ENCODE data around the gene BLOC1S1.
"Not testable (repeated sequence)": the region's sequence is repeated elsewhere in the genome, so short reads cannot be mapped to it uniquely, and the experiment has no call there.

BLOC1S1 gene

DNA sequence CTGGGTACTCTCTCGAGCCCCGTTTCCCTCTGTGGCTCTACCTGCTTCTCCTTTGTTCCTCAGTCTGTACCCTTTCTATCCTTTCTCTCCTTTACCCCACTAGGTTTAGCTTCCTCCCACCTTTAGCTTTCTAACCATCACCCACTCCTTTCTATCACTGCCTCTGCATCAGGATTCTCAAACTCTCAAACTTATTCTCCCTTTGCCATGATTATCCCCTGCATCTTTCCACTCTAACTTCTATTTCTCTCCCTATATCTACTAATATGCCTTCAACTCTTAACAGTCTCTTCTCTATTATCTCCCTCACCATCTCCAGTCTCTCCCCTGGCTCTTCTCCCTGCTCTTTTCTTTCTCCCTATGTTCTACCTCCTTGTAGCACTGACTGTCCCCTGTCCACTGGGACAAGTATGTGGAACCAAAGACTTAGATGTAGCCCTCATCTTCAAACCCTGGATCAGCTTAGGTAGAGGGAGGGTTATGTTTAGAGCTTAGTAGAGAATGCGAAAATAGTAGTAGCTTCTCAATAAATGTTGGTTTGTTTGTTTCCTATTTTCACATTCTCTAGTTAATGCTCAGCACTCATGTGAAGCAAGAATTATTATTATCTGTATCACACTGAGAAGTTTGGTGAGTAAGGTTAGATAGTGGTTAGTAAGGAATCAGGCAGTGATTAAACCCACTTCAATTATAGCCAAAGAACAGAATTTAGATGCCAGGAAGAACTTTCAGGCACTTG lies 30.5 kb downstream of the BLOC1S1 start:
- no peak for DNase-seq

DNA sequence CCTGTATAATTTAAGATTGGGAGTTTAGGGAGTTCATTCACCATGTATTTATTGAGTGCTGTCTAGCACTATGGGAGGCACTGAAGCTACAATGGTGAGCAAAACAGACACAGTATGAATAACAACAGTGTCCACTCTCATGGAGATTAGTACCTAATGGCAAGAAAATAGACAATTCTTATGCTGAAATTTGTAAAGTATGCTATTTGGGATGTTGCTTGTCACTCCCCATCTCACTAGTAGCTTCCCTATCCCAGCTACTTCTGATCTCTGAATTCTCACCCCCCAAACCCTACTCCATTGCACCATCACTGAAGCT lies 31.0 kb downstream of the BLOC1S1 start:
- no peak for DNase-seq

DNA sequence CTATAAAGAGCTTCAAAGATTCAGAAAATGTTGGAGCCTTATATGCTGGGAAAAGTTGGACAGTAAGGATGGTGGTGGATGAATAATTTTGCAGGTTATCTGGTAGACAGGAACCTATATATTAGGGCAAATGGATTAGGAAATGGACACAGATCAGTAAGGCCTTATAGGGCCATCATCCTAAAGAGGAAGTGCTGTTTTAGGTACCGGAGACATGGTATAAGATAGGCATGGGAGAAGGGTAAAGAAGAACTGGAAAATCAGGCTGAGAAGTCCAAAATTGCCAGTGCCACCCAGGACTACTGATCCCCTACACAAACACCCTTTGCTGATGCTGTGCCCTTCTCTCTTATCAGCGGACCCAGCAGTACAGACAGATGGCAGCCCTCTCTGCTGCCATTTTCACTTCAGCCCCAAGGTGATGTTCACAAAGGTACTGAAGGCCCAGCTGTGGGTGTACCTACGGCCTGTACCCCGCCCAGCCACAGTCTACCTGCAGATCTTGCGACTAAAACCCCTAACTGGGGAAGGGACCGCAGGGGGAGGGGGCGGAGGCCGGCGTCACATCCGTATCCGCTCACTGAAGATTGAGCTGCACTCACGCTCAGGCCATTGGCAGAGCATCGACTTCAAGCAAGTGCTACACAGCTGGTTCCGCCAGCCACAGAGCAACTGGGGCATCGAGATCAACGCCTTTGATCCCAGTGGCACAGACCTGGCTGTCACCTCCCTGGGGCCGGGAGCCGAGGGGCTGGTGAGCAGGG lies 32.6 kb downstream of the BLOC1S1 start:
- DNase-seq = no peak

DNA sequence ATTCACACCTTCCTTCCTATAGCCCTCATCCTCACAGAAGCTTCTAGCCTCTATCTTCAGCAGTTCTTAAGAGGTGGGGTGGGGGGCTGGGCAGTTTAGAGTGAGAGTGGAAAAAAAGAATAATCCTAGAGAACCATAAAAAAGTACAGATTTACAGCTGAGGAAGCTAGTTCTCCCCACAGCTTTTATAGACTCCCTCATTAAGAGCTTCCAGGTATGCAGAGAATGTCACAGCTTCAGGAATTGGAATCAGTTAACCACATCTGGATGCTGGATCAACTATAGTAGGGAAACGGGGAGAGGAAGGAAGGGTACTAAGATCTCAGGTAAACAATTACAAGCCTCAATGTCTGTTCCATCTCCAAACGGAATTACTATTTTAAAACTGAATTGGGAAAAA lies 39.4 kb downstream of the BLOC1S1 start:
- no peak for DNase-seq

DNA sequence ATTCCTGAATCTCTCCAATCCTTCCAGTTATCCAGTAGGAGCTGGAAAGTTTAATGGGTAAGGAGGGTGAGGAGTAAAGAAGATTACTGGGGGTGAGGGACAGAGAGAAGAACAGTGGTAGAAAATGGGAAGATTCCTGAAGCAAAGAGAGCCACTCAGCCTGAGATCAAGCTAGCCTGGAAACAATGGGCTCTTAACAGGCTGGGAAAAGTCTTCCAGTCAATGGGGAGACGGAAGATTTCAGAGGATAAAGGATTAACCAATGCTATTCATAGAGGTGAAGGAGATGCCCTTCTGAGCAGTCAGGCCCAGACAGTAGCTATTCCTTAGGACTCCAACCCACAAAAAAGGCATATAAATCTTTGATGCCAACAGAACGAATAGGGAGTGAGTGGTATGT lies 41.9 kb downstream of the BLOC1S1 start:
- DNase-seq = no peak

DNA sequence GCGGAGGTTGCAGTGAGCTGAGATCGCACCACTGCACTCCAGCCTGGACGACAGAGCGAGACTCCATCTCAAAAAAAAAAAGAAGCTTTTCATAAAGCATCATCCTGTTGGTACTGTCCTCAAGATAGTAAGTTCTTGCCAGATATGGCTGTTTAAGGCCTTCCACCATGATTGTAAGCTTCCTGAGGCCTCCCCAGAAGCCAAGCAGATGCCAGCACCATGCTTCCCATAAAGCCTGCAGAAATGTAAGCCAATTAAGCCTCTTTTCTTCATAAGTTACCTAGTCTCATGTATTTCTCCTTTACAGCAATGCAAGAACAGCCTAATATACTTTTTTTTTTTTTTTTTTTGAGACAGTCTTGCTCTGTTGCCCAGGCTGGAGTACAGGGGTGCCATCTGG lies 42.7 kb downstream of the BLOC1S1 start:
- DNase-seq = not testable (repeated sequence)

DNA sequence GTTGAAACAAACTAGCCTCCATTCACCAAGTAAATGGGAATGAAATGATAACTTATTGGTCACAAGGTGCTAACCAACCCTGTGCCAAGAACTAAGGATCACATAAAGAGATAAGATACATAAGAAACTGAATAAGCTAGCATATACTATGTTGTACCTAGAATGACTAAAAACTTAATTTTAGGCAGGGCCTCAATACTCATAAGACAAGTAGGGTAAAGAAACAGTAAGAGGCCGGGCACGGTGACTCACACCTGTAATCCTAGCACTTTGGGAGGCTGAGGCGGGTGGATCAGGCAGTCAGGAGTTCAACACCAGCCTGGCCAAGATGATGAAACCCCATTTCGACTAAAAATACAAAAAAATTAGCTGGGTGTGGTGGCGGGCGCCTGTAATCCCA lies 44.8 kb downstream of the BLOC1S1 start:
- DNase-seq = no peak

DNA sequence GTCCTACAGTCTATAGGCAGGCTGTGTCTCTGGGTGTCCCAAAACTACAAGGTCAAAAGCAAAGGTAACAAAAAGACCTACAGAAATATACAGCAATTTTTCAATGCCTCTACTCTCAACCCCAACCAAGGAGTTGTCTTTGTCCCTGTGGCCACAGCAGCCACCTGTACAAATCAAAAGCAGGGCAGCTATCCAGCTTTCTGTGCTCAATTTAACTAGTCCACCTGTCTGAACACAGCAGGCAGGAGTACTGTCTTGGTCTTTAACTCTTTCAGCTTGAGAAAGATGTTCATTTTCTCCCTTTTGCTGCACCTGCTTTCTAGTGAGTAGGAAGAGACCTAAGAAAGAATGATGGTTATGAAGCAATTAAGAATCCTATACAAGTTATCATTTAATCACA lies 46.8 kb downstream of the BLOC1S1 start:
- DNase-seq = peak; percentile 15

DNA sequence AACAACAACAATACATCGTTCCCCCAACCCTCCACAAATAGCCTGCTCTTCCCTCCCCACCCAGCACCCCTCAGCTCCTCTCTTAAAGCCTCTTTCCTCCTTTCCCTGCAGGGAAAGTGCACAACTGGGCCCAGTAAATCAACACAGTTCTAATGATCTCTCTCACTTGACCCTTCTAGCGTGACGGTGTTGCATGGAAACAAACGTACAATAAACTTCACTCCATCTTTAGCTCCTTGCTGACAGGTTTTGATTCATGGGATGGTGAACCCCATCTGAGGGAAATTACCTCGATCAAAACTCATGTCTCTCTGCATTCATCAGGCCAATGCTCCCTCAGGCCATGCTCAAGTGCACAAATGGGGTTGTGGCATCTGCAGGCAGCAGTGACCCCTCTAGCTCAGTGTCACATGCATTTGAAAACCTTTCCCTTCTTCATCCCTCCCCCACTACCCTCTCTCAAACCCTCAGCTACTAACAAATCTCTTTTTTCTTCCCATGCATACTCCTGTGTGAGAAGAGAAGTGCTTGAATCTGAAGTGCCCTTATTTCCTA lies 50.0 kb downstream of the BLOC1S1 start:
- DNase-seq = no peak

DNA sequence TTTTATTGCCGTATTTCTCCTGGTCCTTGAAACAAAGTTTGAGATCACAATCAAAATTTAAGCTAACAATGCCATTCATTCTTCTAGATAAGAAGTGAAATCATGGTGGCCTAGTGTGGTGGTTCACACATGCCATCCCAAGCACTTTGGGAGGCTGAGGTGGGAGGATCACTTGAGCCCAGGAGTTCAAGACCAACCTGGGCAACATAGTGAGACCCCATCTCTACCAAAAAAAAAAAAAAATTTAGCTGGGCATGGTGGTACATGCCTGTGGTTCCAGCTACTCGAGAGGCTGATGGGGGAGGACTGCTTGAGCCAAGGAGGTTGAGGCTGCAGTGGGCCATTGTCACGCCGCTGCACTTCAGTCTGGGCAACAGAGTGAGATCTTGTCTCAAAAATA lies 51.3 kb downstream of the BLOC1S1 start:
- no peak for DNase-seq
